ENCODE measurements around the gene AP5S1.
A peak's percentile ranks its signal among the peaks of the same experiment; 100 is the strongest.
"Not testable (repeated sequence)": the region's sequence is repeated elsewhere in the genome, so short reads cannot be mapped to it uniquely, and the experiment has no call there.

Gene AP5S1

DNA sequence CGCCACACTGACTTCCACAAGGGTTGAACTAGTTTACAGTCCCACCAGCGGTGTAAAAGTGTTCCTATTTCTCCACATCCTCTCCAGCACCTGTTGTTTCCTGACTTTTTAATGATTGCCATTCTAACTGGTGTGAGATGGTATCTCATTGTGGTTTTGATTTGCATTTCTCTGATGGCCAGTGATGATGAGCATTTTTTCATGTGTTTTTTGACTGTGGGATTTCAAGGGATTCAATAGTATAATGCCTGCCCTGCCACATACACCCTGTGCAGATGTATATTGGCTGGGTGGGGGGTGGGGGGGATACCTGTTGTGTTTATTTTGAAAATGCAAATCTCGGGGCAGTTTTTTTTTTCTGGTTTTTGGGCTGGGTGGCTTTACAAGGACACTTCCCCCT lies 26.2 kb upstream of the AP5S1 start:
- not testable (repeated sequence) for DNase-seq (ENCODE audit: low spot score)

GRCh38 chr20:3794701-3795420 lies 25.5 kb upstream of the AP5S1 start:
- no peak for DNase-seq (ENCODE audit: low spot score)

- DNase-seq (ENCODE audit: low spot score): peak; percentile 98
Observed at GRCh38 chr20:3795511-3796468, 24.6 kb upstream of the AP5S1 start, which contains the start of gene CDC25B. CDC25B (plus strand) TSS chr20:3796310; CDS start chr20:3796532, 222 bp downstream.

DNA sequence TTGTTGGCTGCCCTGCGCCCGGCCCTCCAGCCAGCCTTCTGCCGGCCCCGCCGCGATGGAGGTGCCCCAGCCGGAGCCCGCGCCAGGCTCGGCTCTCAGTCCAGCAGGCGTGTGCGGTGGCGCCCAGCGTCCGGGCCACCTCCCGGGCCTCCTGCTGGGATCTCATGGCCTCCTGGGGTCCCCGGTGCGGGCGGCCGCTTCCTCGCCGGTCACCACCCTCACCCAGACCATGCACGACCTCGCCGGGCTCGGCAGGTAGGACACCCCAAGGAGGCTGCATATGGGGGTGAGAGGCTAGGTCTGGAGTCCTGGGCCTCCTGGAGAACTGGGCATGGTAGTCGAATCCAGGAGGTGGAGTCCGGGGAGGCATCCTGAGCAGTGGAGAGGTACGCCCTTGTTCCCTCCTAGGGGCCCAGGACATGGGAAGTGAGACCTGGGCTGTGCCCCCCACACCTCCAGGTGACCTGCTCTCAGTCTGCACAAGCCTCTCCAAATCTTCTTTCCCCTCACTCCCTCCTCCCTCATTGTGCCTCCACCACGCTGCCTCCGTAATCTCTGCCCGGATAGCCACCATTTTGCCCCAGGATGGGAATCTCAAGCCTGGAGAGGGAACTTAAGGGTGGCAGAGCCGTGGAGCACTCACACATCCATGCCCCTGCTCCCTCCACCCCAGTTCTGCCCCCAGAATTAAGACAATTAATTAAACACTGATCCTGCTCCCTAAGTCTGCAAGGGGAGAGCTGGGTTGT lies 23.7 kb upstream of the AP5S1 start:
- DNase-seq (ENCODE audit: low spot score): peak; percentile 68

DNA sequence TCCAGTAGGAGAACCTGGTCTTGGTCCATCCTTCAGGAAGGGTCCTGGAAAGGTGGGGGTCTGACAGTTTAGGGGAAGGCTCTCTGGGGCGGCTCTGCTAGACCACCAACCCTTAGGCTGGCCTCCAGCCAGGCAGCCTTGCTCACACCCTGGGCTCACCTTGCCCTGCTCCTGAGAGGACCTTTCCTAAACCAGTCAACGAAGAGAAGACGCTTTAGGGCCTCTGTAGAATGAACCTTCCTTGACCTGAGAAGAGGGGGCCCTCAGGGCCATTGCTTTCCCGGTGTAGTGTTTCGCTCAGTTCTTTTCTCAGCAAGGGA lies 23.2 kb upstream of the AP5S1 start:
- no peak for DNase-seq (ENCODE audit: low spot score)

DNA sequence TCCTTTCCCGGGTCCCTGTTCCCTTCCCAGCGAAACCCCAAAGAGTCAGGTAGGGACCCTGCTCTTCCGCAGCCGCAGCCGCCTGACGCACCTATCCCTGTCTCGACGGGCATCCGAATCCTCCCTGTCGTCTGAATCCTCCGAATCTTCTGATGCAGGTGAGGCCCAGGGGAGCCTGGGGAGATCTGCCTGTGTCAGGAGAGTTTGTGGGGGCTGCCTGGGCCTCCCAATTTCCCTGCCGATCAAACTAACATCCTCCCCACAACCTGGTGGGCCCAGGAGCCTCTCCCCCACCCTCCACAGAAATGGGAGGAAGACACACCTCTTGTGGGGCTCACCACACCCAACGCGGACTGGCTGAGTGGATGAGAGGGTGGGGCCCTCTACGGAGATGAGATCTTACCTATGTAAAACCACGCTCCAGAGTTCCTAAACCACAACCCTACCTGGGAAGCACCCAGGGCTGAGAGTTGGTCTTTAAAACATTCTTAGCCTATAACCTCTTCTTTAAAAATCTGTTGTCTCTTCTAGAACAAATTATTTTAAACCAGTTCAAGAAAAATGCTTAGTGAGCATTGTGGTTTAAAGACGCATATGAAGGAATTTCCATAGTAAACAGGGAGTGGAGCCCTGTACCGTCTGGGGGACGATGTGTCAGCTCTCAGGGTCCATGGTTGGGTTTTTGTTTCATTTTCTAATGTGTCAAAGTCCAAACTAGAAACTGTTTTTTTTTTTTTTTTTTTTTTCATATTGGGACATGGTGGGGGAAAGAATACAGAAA lies 22.6 kb upstream of the AP5S1 start:
- no peak for DNase-seq (ENCODE audit: low spot score)

- no peak for DNase-seq (ENCODE audit: low spot score)
Observed at GRCh38 chr20:3798373-3798768, 22.0 kb upstream of the AP5S1 start.

DNA sequence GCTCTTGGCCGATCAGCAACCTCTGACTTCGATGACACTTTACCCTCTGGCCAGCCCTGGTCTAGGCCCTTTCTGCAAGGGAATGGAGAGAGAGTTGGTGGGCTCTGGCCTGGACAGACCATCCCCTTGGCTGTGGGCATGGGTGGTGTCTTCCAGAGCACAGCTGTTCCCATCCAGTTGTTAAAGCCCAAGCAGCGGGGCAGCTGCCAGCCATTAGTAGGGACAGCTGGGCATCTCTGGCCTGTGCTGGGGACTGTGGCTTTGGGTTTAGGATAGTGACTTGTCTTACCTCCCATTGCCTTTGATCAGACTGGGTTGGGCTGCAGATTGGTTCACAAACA lies 21.5 kb upstream of the AP5S1 start:
- DNase-seq (ENCODE audit: low spot score): no peak

DNA sequence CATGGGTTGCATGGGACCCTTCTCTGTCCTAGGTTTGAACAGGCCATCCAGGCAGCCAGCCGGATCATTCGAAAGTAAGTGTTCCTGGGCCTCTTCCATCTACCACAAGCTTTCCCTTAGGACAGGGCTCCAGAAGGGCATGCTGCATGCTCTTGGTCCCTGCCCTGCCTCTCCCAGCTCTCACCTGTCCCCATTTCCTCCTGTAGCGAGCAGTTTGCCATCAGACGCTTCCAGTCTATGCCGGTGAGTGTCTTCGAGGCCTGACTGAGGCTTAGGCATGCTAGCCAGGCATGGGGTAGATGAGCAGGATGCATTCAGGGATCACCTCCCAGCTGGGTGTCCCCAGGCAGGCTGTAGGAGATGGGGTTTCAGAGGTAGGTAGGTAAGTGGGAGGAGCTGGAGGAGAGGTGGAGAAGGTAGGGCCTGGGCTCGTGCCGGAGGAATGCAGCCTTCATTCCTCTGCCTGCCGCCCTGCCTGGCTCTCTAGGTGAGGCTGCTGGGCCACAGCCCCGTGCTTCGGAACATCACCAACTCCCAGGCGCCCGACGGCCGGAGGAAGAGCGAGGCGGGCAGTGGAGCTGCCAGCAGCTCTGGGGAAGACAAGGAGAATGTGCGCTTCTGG lies 20.0 kb upstream of the AP5S1 start:
- DNase-seq (ENCODE audit: low spot score): no peak

- no peak for DNase-seq (ENCODE audit: low spot score)
Observed at GRCh38 chr20:3800878-3801260, 19.5 kb upstream of the AP5S1 start.

DNA sequence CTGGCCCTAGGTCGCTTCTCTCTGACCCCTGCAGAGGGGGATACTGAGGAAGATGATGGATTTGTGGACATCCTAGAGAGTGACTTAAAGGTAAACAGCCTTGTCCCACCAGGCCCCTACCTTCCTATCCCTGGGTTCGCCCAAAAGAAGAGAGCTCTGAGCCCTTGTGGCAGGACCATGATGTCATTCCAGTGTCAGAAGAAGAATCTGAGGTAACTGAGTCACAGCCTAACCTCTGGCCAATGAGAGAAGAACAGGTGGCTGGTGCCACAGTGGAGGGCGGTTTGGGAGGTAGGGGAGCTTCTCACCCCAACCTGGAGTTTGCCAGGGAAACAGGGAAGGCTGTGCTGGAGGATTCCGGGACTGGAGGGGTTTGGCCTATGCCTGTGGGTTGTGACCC lies 19.0 kb upstream of the AP5S1 start:
- no peak for DNase-seq (ENCODE audit: low spot score)

DNA sequence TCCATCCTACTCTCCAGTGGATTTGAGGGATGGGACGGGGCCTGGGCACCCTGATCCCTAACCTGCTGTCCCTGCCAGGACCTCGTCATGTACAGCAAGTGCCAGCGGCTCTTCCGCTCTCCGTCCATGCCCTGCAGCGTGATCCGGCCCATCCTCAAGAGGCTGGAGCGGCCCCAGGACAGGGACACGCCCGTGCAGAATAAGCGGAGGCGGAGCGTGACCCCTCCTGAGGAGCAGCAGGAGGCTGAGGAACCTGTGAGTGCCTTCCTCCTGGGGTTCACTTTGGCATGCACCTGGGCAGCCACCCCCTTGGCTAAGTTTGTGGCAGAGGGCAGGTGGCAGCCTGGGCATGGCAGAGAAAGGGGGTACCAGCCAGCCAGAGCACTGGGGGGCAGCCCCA lies 18.5 kb upstream of the AP5S1 start:
- no peak for DNase-seq (ENCODE audit: low spot score)

DNA sequence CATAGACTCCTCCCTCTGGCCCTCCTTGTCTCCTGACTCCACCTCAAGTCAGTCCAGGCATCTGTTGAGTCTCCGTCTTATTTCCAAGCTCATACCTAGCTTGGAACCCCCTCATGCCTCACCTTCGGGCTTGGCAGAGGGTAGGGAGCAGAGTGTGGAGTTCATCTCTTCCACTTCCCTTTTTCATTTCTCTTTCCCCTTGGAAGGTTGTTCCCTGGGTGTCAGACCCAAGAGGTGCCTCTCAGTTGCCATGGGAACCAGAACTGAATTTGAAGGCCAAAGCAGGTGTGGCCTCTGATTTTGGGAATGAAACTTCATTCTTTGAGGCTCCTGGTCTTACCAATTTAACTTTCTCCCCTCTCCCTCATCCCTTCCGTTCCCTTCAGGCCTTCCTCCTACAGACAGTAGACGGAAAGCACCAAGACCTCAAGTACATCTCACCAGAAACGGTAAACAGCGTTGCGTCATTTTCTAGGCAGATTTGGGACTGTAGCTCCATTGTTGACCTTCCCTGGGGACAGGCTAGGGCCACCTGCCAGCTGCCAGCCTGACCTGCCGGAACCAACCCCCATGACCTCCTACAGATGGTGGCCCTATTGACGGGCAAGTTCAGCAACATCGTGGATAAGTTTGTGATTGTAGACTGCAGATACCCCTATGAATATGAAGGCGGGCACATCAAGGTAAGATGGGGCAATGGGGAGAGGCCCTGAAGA lies 17.7 kb upstream of the AP5S1 start:
- DNase-seq (ENCODE audit: low spot score): no peak

DNA sequence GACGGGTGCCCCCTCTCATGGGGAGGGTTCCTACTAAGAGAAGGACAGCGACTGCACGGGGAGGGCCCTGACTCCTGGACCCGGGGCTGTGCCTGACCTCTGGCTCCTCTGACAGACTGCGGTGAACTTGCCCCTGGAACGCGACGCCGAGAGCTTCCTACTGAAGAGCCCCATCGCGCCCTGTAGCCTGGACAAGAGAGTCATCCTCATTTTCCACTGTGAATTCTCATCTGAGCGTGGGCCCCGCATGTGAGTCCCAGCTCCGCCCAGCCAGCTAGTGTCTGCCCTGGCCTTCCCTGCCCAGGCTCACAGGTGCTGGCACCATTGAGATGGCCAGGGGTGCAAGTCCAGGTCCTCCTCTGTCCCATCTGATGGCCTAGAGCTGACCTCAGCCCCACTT lies 17.1 kb upstream of the AP5S1 start:
- no peak for DNase-seq (ENCODE audit: low spot score)

DNA sequence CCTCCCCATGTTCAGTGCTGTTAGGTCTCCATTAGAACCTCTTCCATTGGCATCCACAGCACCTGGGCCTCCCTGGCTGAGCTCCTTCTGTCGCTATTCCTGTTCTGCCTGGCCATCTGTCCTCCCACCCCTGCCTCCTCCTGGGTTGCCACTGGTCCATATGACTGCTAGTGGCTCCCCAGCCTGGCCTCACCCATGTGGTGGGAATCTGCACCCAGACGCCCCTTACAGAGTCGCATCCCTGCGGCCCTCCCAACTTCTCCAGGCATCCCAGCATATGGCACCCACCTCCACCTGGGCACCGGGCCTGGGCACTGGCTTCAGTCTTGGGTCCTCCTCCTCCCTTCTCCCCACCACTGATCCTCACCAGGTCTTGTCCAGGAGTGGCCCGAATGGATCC lies 16.5 kb upstream of the AP5S1 start:
- DNase-seq (ENCODE audit: low spot score): no peak

DNA sequence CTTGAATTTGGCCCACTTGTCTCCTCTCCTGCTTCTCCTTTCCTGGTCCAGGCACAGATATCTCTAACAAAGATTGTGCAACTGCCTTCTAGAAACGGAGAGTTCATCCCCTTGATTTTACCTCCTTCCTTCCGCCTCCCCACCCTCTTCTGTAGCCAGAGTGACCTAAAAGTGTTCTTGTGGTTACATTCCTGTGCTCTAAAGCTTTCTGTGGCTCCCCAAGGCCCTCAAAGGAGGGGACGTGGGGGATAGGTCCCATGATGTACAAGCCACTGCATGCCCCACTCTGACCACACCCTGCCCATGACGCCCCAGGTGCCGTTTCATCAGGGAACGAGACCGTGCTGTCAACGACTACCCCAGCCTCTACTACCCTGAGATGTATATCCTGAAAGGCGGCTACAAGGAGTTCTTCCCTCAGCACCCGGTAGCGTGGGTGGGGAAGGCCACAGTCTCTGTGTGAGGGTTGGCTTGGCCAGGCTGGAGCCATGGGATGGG lies 16.0 kb upstream of the AP5S1 start:
- no peak for DNase-seq (ENCODE audit: low spot score)

GRCh38 chr20:3804781-3805180 lies 15.6 kb upstream of the AP5S1 start:
- no peak for DNase-seq (ENCODE audit: low spot score)

- DNase-seq (ENCODE audit: low spot score): no peak
Observed at GRCh38 chr20:3808544-3808943, 11.8 kb upstream of the AP5S1 start.

DNA sequence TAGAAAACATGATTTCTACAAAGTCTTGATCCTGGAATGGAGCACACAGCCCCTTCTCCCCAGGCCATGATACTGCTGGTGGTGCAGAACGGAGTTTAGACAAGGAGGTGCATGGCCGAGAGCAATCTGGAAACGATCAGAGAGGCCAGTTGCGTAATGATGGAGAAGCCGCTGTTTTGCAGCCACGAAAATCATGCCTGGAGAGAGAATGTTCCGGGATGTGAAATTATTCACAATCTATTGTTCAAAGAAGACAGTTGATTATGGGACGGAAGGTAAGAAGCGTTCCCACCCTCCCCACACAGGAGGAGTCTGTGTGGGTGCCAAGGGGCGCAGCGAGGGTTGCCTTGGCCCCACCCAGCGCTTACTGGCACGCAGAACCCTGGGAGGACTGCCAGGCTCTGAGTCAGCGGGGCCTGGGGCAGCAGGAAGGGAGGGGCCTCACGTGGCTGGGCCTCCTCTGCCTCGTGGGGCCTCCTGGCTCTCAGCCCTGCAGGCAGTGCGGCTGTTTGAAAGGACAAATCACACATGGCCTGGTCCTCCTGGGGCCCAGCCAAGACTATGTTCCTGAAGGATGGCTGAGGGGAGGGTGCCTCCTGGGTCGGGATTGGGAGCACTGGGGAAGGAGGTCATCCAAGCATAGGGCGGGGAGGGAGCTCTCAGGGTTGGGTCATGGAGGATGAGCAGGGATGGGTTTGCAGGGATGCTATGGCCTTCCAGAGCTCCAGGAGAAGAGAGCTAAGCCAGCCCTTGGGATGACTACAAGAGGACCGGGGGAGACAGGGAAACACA lies 8.7 kb upstream of the AP5S1 start:
- peak; percentile 77 for DNase-seq (ENCODE audit: low spot score)

DNA sequence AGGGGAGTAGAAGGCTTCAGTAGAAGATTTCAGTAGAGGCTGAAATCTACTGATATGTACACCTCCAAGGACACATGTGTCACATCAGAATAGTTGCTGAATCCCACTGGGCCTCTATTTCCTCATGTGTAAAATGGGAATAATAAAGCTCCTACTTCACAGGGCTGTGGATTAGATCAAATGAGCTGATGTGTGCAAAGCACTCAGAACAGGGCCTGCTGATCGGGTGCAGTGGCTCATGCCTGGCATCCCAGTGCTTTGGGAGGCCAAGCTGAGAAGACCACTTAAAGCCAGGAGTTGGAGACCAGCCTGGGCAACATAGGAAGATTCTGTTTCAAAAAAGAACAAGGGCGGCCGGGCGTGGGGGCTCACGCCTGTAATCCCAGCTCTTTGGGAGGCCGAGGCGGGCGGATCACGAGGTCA lies 8.1 kb upstream of the AP5S1 start:
- no peak for DNase-seq (ENCODE audit: low spot score)
